Stimulated activated CD4-positive, alpha-beta T cell treated with anti-CD3 and anti-CD28 coated beads, Interleukin-15, amount 100 ng/mL, for 48 hours (primary cell): ENCODE data around the gene FHL2.

Experiments
- DNase-seq, 2 donors: peaks; one replicate each; pipeline ENCODE4 v3.0.0-alpha.2; 2020; ENCODE audit warnings: low read depth in 2 of 2

Gene FHL2

DNA sequence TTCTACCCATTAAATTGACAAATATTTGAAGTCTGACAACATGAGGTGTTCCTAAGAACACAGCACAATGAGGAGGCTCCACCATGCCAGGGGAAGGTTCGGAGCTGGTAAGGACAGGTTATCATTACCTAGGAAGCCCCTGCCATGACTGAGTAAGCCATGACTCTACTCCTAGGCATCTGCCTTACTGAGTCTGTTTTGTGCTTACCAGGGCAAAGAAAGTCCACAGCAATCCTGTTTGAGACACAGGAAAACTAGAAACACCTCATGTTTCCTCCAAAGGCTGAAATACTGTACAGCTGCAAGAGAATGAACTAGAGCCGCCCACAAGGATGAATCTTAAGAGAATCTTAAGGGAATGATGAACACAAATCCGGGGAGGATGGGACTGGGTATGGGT is 80.9 kb downstream of the FHL2 start:
- no peak for DNase-seq

GRCh38 chr2:105315314-105315713 is 83.5 kb downstream of the FHL2 start:
- no peak for DNase-seq

- no peak for DNase-seq
These were observed 85.0 kb downstream of the FHL2 start for GRCh38 chr2:105313877-105314276.
